Lower lobe of right lung (tissue), 2 donors: ENCODE results near the gene MBLAC1. TPM values are rescaled to one million over a fixed set of nuclear protein-coding genes. Genes with fewer than 3 reads are reported as not detected.

Source experiments
- ATAC-seq, 2 donors: fragments of 200-7000 bp; cut with Tn5 transposase; one replicate each; pipeline ENCODE4 v1.9.1; 2020 to 2022; ENCODE audit warnings: mild to moderate bottlenecking in 2 of 2, moderate library complexity in 2 of 2
- DNase-seq: peaks from one replicate; pipeline ENCODE4 v3.0.0-alpha.2; 2020
- H3K27ac ChIP-seq: fragments of 200-600 bp; one replicate; pipeline ENCODE4 v1.8.0; 2022
- H3K27me3 ChIP-seq: fragments of 200-600 bp; one replicate; pipeline ENCODE4 v1.8.0; 2022; ENCODE audit warnings: low read depth
- H3K36me3 ChIP-seq: fragments of 200-600 bp; one replicate; pipeline ENCODE4 v1.8.0; 2022; ENCODE audit warnings: mild to moderate bottlenecking
- H3K4me1 ChIP-seq: fragments of 200-600 bp; one replicate; pipeline ENCODE4 v1.8.0; 2022
- H3K4me3 ChIP-seq: fragments of 200-600 bp; one replicate; pipeline ENCODE4 v1.8.0; 2022; ENCODE audit warnings: mild to moderate bottlenecking
- H3K9me3 ChIP-seq: fragments of 200-600 bp; one replicate; pipeline ENCODE4 v1.8.0; 2022
- CTCF ChIP-seq: fragments of 200-600 bp; IDR thresholded peaks from one replicate; pipeline ENCODE4 v1.8.0; 2022; ENCODE audit warnings: antibody characterized with exemption, mild to moderate bottlenecking
- intact Hi-C: fragments of 100-400 bp; cut with DNase I; formaldehyde crosslinking; loops from one replicate; pipeline ENCODE4 v1.11.0; 2022
- total RNA-seq: library from RNA; stranded (reverse); fragmentation: NEBNext Ultra II Directional; extraction: Animal tissue kit (Norgen Biotek cat#: 25700); gene quantifications from one replicate; pipeline ENCODE4 v1.2.1, GENCODE V29; 2021
- donor health status: DM: no; HTN: yes; CAD: no; lungs with severe emphysema.

Gene MBLAC1
- total RNA-seq, 1 donor from 2014 or later: 2.7 TPM

- Histone ChIP-seq H3K27me3 (peaks cover 31% of the 10 kb centered on the region), H3K4me1 (peaks cover 35% of the 10 kb centered on the region), H3K27ac (no peak overlapping the region), H3K4me3 (peak overlapping the region; percentile 45), H3K9me3 (no peaks in the 10 kb centered on the region), H3K36me3 (no peaks in the 10 kb centered on the region)
- DNase-seq (no peak), ATAC-seq (peak; percentile 27 to 39)
- no peak for TF ChIP-seq CTCF
- intact Hi-C loops: no loop called here
These were observed 44.4 kb downstream of the MBLAC1 start for GRCh38 chr7:100171087-100171681.

GRCh38 chr7:100171840-100172239 is 45.1 kb downstream of the MBLAC1 start:
- intact Hi-C loops: no loop called here
- TF ChIP-seq CTCF: no peak
- ATAC-seq: peak in 1 of 2 donors; percentile 3
- H3K27me3 ChIP-seq: peaks cover 26% of the 10 kb centered on the region
- no peak overlapping the region for H3K27ac ChIP-seq
- no peaks in the 10 kb centered on the region for H3K9me3 ChIP-seq
- peaks cover 37% of the 10 kb centered on the region for H3K4me1 ChIP-seq
- DNase-seq: no peak
- H3K4me3 ChIP-seq: peak overlapping the region; percentile 45
- H3K36me3 ChIP-seq: no peaks in the 10 kb centered on the region

DNA sequence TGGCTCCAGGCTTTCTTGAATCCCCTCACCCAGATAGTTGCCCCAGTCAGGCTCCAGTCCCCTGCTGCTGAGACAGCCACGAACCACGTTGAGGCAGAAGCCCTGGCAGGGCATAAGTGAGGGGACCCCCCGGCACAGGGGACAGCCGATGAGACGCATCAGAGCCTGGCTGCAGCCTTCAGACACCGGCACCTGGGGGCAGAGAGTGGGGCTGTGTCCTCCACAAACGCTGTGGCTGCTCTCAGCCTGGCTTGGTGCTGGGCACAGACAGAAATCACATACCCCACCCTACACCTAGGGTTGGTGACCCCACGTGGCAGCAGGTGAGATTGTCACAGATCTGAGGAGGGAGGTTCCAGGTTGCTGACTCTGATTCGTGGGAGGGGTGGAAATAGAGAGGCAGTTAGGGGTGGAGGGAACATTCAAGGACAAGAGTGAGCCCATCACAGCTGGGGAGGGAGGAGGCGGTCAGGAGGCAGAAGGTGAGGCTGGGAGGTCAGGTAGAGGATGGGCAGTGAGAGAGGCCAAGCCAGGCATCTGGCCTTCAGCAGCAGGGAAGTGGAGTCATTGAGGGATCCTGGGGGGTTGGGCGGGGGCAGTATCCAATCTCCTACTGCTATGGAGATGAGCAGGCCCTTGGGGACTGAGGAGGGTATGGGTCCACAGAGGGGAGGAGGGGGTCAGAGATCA is 47.2 kb downstream of the MBLAC1 start:
- no peaks in the 10 kb centered on the region for H3K9me3 ChIP-seq
- TF ChIP-seq CTCF: no peak
- peaks cover 26% of the 10 kb centered on the region for H3K4me1 ChIP-seq
- ATAC-seq (no peak), DNase-seq (no peak)
- H3K27ac ChIP-seq: no peak overlapping the region
- no peaks in the 10 kb centered on the region for H3K36me3 ChIP-seq
- H3K27me3 ChIP-seq: peaks cover 22% of the 10 kb centered on the region
- intact Hi-C loops: no loop called here
- H3K4me3 ChIP-seq: no peak overlapping the region

GRCh38 chr7:100174582-100174981 is 47.8 kb downstream of the MBLAC1 start:
- DNase-seq (no peak), ATAC-seq (no peak)
- intact Hi-C loops: no loop called here
- Histone ChIP-seq H3K9me3 (no peaks in the 10 kb centered on the region), H3K4me3 (no peak overlapping the region), H3K36me3 (no peaks in the 10 kb centered on the region), H3K4me1 (peaks cover 21% of the 10 kb centered on the region), H3K27ac (no peak overlapping the region), H3K27me3 (peaks cover 20% of the 10 kb centered on the region)
- no peak for TF ChIP-seq CTCF

- no peaks in the 10 kb centered on the region for H3K9me3 ChIP-seq
- no peaks in the 10 kb centered on the region for H3K36me3 ChIP-seq
- H3K4me1 ChIP-seq: peaks cover 21% of the 10 kb centered on the region
- no peak overlapping the region for H3K4me3 ChIP-seq
- H3K27me3 ChIP-seq: peaks cover 17% of the 10 kb centered on the region
- ATAC-seq (no peak), DNase-seq (no peak)
- H3K27ac ChIP-seq: no peak overlapping the region
- no peak for TF ChIP-seq CTCF
- intact Hi-C loops: no loop called here
These were observed 48.6 kb downstream of the MBLAC1 start for GRCh38 chr7:100175296-100175935.
